GM12878 (cell line): ENCODE data around the gene HTR3C. TPM values are rescaled to one million over a fixed set of nuclear protein-coding genes. Genes with fewer than 3 reads are reported as not detected.
"Not testable (repeated sequence)": the region's sequence is repeated elsewhere in the genome, so short reads cannot be mapped to it uniquely, and the experiment has no call there.

Experiments used
- ATAC-seq: fragments of 200-7000 bp; cut with Tn5 transposase; 3 replicates; pipeline ENCODE4 v1.9.1; 2020; ENCODE audit warnings: mild to moderate bottlenecking, moderate library complexity
- BruUV-seq: library from RNA; stranded (reverse); fragments of 400-500 nt; replicated peaks from 2 replicates; lab custom pipeline; 2021; lab: Mats Ljungman, UMichigan
- CTCF ChIA-PET: fragments of 300-600 bp; sonication (Branson Sonifier 250); formaldehyde crosslinking; extraction: SDS; loops from one replicate; lab custom pipeline; 2021; ENCODE audit warnings: inconsistent platforms; lab: Yijun Ruan, JAX
- POLR2A ChIA-PET: fragments of 350-600 bp; formaldehyde crosslinking; extraction: SDS; loops from one replicate; lab custom pipeline; 2021; ENCODE audit warnings: inconsistent platforms; lab: Charles Lee
- RAD21 ChIA-PET: fragments of 300-600 bp; sonication (Branson Sonifier 250); formaldehyde crosslinking; loops from one replicate; lab custom pipeline; 2023; ENCODE audit warnings: antibody characterized with exemption; ENCODE audit not compliant: unreplicated experiment; lab: Charles Lee
- SMC1A ChIA-PET: fragments of 300-600 bp; sonication (Branson Sonifier 250); formaldehyde crosslinking; loops from one replicate; lab custom pipeline; 2023; ENCODE audit not compliant: unreplicated experiment, uncharacterized antibody; lab: Charles Lee
- DNase-seq: peaks from one replicate; pipeline ENCODE4 v3.0.0-alpha.2; 2011; ENCODE audit warnings: low read depth, low spot score
- FAIRE-seq: peaks from 3 replicates; lab custom pipeline; 2011; peaks lifted over from hg19 to GRCh38; lab: Jason Lieb, UNC
- H2AFZ ChIP-seq: 2 replicates; pipeline ENCODE4 v1.6.0; 2011; ENCODE audit warnings: low read depth, low read length, control low read depth; ENCODE audit not compliant: control insufficient read depth
- H3K27ac ChIP-seq: 2 replicates; pipeline ENCODE4 v1.5.1; 2011; ENCODE audit warnings: control low read depth; ENCODE audit not compliant: control insufficient read depth, insufficient read depth
- H3K27me3 ChIP-seq, 2 experiments: replicated peaks in 1 of 2; 2 replicates each; pipeline versions ENCODE4 v1.6.0 to v1.6.1; 2011; ENCODE audit warnings: low read length in 1 of 2; ENCODE audit not compliant: control insufficient read depth in 2 of 2, insufficient read depth in 2 of 2
- H3K36me3 ChIP-seq, 2 experiments: 2 replicates each; pipeline ENCODE4 v1.5.1; 2011; ENCODE audit warnings: low read length in 1 of 2; ENCODE audit not compliant: control insufficient read depth in 2 of 2, insufficient read depth in 2 of 2
- H3K4me1 ChIP-seq: 2 replicates; pipeline ENCODE4 v1.6.1; 2011; ENCODE audit warnings: mild to moderate bottlenecking, low read length, moderate library complexity, mixed read lengths; ENCODE audit not compliant: control insufficient read depth, insufficient read depth
- H3K4me2 ChIP-seq: 2 replicates; pipeline ENCODE4 v1.6.0; 2011; ENCODE audit warnings: control low read depth; ENCODE audit not compliant: control insufficient read depth, insufficient read depth
- H3K4me3 ChIP-seq: fragments of 200-600 bp; sonication (generic); 2 replicates; pipeline ENCODE4 v1.5.1; 2016
- H3K79me2 ChIP-seq: 2 replicates; pipeline ENCODE4 v1.6.0; 2011; ENCODE audit warnings: low read length; ENCODE audit not compliant: control insufficient read depth, insufficient read depth
- H3K9ac ChIP-seq: 2 replicates; pipeline ENCODE4 v1.8.0; 2011; ENCODE audit warnings: low read length, control low read depth, mixed read lengths; ENCODE audit not compliant: control insufficient read depth, insufficient read depth
- H3K9me3 ChIP-seq: replicated peaks from 3 replicates; pipeline ENCODE4 v1.5.1; 2011; ENCODE audit warnings: mild to moderate bottlenecking, low read length; ENCODE audit not compliant: control insufficient read depth, insufficient read depth
- H4K20me1 ChIP-seq: 2 replicates; pipeline ENCODE4 v1.6.0; 2011; ENCODE audit not compliant: control insufficient read depth, insufficient read depth
- ASH2L ChIP-seq: fragments of 300-600, 200-600 bp; sonication (generic); IDR thresholded peaks from 2 replicates; pipeline ENCODE4 v1.6.1; 2017; ENCODE audit warnings: low read depth, mild to moderate bottlenecking, borderline replicate concordance
- IKZF1 ChIP-seq: fragments of 450-650 bp; conservative IDR thresholded peaks from 2 replicates; pipeline ENCODE4 v1.6.1; 2017; ENCODE audit warnings: antibody characterized with exemption, mild to moderate bottlenecking
- IKZF2 ChIP-seq, 2 experiments: fragments of 450-650 bp; IDR thresholded peaks; 2 replicates each; pipeline ENCODE4 v1.6.1; 2017; ENCODE audit warnings: mild to moderate bottlenecking in 2 of 2, moderate library complexity in 2 of 2
- KAT2A ChIP-seq: conservative IDR thresholded peaks from 2 replicates; pipeline ENCODE4 v1.6.1; 2011; ENCODE audit warnings: low read depth, low read length; ENCODE audit not compliant: control insufficient read depth
- LARP7 ChIP-seq: fragments of 450-650 bp; IDR thresholded peaks from 2 replicates; pipeline ENCODE4 v1.6.1; 2017; ENCODE audit warnings: mild to moderate bottlenecking
- MYC ChIP-seq: IDR thresholded peaks from 2 replicates; pipeline ENCODE4 v1.6.1; 2011; ENCODE audit warnings: mild to moderate bottlenecking, low read length, moderate library complexity, inconsistent platforms; ENCODE audit not compliant: insufficient read depth, insufficient replicate concordance, insufficient read length, severe bottlenecking
- NFXL1 ChIP-seq: fragments of 450-650 bp; IDR thresholded peaks from 2 replicates; pipeline ENCODE4 v1.6.1; 2017; ENCODE audit warnings: antibody characterized with exemption, mild to moderate bottlenecking, borderline replicate concordance
- NR2C1 ChIP-seq: fragments of 450-650 bp; IDR thresholded peaks from 2 replicates; pipeline ENCODE4 v1.6.1; 2017; ENCODE audit warnings: antibody characterized with exemption, mild to moderate bottlenecking, moderate library complexity
- NR2C2 ChIP-seq: IDR thresholded peaks from 2 replicates; pipeline ENCODE4 v1.6.1; 2011; ENCODE audit warnings: borderline replicate concordance, low read depth; ENCODE audit not compliant: control insufficient read depth, insufficient read length
- PAX8 ChIP-seq: fragments of 450-650 bp; IDR thresholded peaks from 2 replicates; pipeline ENCODE4 v1.6.1; 2017; ENCODE audit warnings: mild to moderate bottlenecking, moderate library complexity
- RELA ChIP-seq: fragments of 450-650 bp; IDR thresholded peaks from 2 replicates; pipeline ENCODE4 v1.8.0; 2014; ENCODE audit warnings: borderline replicate concordance; ENCODE audit not compliant: partially characterized antibody
- SKIL ChIP-seq: fragments of 450-650 bp; IDR thresholded peaks from 2 replicates; pipeline ENCODE4 v1.6.1; 2017; ENCODE audit warnings: mild to moderate bottlenecking, low read depth, inconsistent platforms; ENCODE audit not compliant: poor library complexity, severe bottlenecking
- SUPT20H ChIP-seq: IDR thresholded peaks from 2 replicates; pipeline ENCODE4 v1.6.1; 2011; ENCODE audit warnings: low read depth, mild to moderate bottlenecking, low read length, moderate library complexity, borderline replicate concordance; ENCODE audit not compliant: control insufficient read depth
- TARDBP ChIP-seq: IDR thresholded peaks from 2 replicates; pipeline ENCODE4 v1.6.1; 2016; ENCODE audit warnings: borderline replicate concordance
- WGBS: methylation state at CpG from one replicate; pipeline ENCODE4 v1.1.6; 2016; ENCODE audit warnings: low lambda C conversion rate; ENCODE audit not compliant: insufficient replicate concordance, insufficient coverage; ENCODE audit errors: missing lambda C conversion rate; 5-methylcytosine and 5-hydroxymethylcytosine counted together
- in situ Hi-C: fragments of 300-500 bp; cut with MboI; formaldehyde crosslinking; loops from 9 replicates; pipeline ENCODE4 v1.14.3; 2018; ENCODE audit warnings: mixed read lengths
- intact Hi-C: fragments of 100-400 bp; cut with micrococcal nuclease; formaldehyde crosslinking; loops from one replicate; pipeline ENCODE4 v1.14.2; 2022; ENCODE audit not compliant: unreplicated experiment
- polyA plus RNA-seq, 11 experiments: library from polyadenylated mRNA; depleted of rRNA in 4 of 11; unstranded in 6 of 11; stranded (reverse) in 5 of 11; fragments of >200 nt; fragmentation: Nextera tagmentation in 4 of 11; fragmentation: Illumina TruSeq in 1 of 11; extraction: Ambion mirVana in 4 of 11; extraction: Trizol in 1 of 11; gene quantifications; 1 replicate in 1 of 11; 2 replicates in 10 of 11; pipeline versions ENCODE4 v1.2.1 to v1.2.3, GENCODE V29; 2011 to 2016; ENCODE audit warnings: inconsistent platforms in 2 of 11, missing spikeins in 2 of 11, low read depth in 1 of 11
- total RNA-seq, 4 experiments: library from RNA; depleted of rRNA in 3 of 4; stranded (reverse); fragments of >200 nt in 3 of 4; fragmentation: Illumina TruSeq in 1 of 4; extraction: Trizol in 1 of 4; gene quantifications; 2 replicates each; pipeline versions ENCODE4 v1.2.1 to v1.2.3, GENCODE V29; 2013 to 2021

HTR3C gene
- total and polyA plus RNA-seq, 10 of the 15 experiments (the other 5 are each of a cell fraction or from before 2014, with no cell fraction given): not detected

GRCh38 chr3:184007143-184007813, 45.6 kb upstream of the HTR3C start:
- DNase-seq, H3K9me3 ChIP-seq, FAIRE-seq, intact Hi-C loops, H3K79me2 ChIP-seq, H4K20me1 ChIP-seq, H3K9ac ChIP-seq, H3K4me3 ChIP-seq, H3K4me2 ChIP-seq, ATAC-seq, H3K27me3 ChIP-seq: not testable (repeated sequence)
- ChIA-PET POLR2A (interaction anchor here (0.6 to 1.7 kb wide), 2 partner anchors 10 to 730 kb away, joined by 3 to 7 read pairs; no protein-coding TSS in a partner anchor), RAD21 (interaction anchor here (0.7 to 2.4 kb wide), 4 partner anchors 8 to 92 kb away, joined by 3 to 10 read pairs (median 6); partner anchors contain the start of gene ABCC5), CTCF (interaction anchor here (0.8 to 3.5 kb wide), 6 partner anchors 8 to 114 kb away, joined by 3 to 33 read pairs (median 12); partner anchors contain the start of gene ABCC5)
- H3K4me1 ChIP-seq: peaks cover 12% of the 10 kb centered on the region
- TF ChIP-seq IKZF1: 0 out of 2 replicates have a peak, but pooled peaks have one; percentile 4
- 0 out of 4 replicates have a peak, but pooled peaks of 1 of the 2 experiments have one; percentile 16 for TF ChIP-seq IKZF2 (IDR thresholded peaks at IDR 0.05)
- TF ChIP-seq, all 136 proteins: peak for 2; not testable (repeated sequence) for 134
- in situ Hi-C loops, BruUV-seq, H2AFZ ChIP-seq, H3K27ac ChIP-seq, H3K36me3 ChIP-seq: not testable (repeated sequence)
- WGBS: 82% methylated on average over 11 of the region's 11 CpGs
- SMC1A ChIA-PET: interaction anchor here (0.6 to 3.0 kb wide), 7 partner anchors 9 to 282 kb away, joined by 3 to 11 read pairs (median 3); partner anchors contain the start of gene ABCC5

- FAIRE-seq: no peak
- H3K9me3 ChIP-seq: no peaks in the 10 kb centered on the region
- H3K27ac ChIP-seq: no peak overlapping the region
- in situ Hi-C loops: no loop called here
- intact Hi-C loops: no loop called here
- ChIA-PET POLR2A (interaction anchor here (1.7 kb wide), 1 partner anchor 10 kb away, joined by 7 read pairs; no protein-coding TSS in a partner anchor), CTCF (interaction anchor here (1.9 to 3.5 kb wide), 4 partner anchors 7 to 112 kb away, joined by 4 to 33 read pairs (median 20); partner anchors contain the start of gene ABCC5), RAD21 (interaction anchor here (2.4 kb wide), 1 partner anchor 10 kb away, joined by 10 read pairs; the partner anchor contains the start of gene ABCC5), SMC1A (interaction anchor here (0.8 to 3.0 kb wide), 3 partner anchors 8 to 13 kb away, joined by 3 to 10 read pairs (median 3); partner anchors contain the start of gene ABCC5)
- ATAC-seq: no peak
- no peak overlapping the region for H3K9ac ChIP-seq
- DNase-seq: no peak
- H3K36me3 ChIP-seq: no peaks in the 10 kb centered on the region
- H4K20me1 ChIP-seq: no peaks in the 10 kb centered on the region
- 31% methylated on average over 3 of the region's 3 CpGs for WGBS
- H3K27me3 ChIP-seq: no peaks in the 10 kb centered on the region
- no TSS peak for BruUV-seq
- H3K4me2 ChIP-seq: no peak overlapping the region
- no peak overlapping the region for H2AFZ ChIP-seq
- H3K4me3 ChIP-seq: no peak overlapping the region
- peaks cover 12% of the 10 kb centered on the region for H3K4me1 ChIP-seq
- H3K79me2 ChIP-seq: no peaks in the 10 kb centered on the region
- TF ChIP-seq SUPT20H (no peak), NR2C1 (no peak), NFXL1 (no peak), KAT2A (no peak), PAX8 (no peak), NR2C2 (no peak), SKIL (no peak), RELA (no peak), LARP7 (no peak), TARDBP (no peak), ASH2L (no peak), MYC (no peak)
These were observed 44.7 kb upstream of the HTR3C start for GRCh38 chr3:184008161-184008560.
